Calu3 (cell line): ENCODE measurements around the gene FOXA2. TPM values are rescaled to one million over a fixed set of nuclear protein-coding genes. Genes with fewer than 3 reads are reported as not detected.

Experiments used
- BruUV-seq: library from RNA; stranded (reverse); fragments of 400-500 nt; replicated peaks from 2 replicates; lab custom pipeline; 2021; lab: Mats Ljungman, UMichigan
- CTCF ChIA-PET: fragments of 300-600 bp; sonication (Branson Sonifier 250); formaldehyde crosslinking; loops from one replicate; lab custom pipeline; 2022; ENCODE audit warnings: antibody characterized with exemption; lab: Charles Lee
- DNase-seq: peaks from one replicate; pipeline ENCODE4 v3.0.0; 2022
- H3K27ac Mint-ChIP-seq: one replicate; pipeline ENCODE4 v1.8.0; 2022; ENCODE audit warnings: mixed read lengths; ENCODE audit not compliant: unreplicated experiment
- H3K27me3 Mint-ChIP-seq: one replicate; pipeline ENCODE4 v1.8.0; 2022; ENCODE audit warnings: mixed read lengths; ENCODE audit not compliant: unreplicated experiment
- H3K36me3 Mint-ChIP-seq: one replicate; pipeline ENCODE4 v1.8.0; 2022; ENCODE audit warnings: mild to moderate bottlenecking, moderate library complexity, mixed read lengths; ENCODE audit not compliant: insufficient read depth, unreplicated experiment
- H3K4me1 Mint-ChIP-seq: one replicate; pipeline ENCODE4 v1.8.0; 2022; ENCODE audit warnings: mild to moderate bottlenecking, low read depth, mixed read lengths; ENCODE audit not compliant: unreplicated experiment
- H3K4me3 Mint-ChIP-seq: one replicate; pipeline ENCODE4 v1.8.0; 2022; ENCODE audit warnings: mild to moderate bottlenecking, low read depth, moderate library complexity, mixed read lengths; ENCODE audit not compliant: unreplicated experiment
- H3K9me3 Mint-ChIP-seq: one replicate; pipeline ENCODE4 v1.8.0; 2022; ENCODE audit warnings: low read depth, mixed read lengths; ENCODE audit not compliant: unreplicated experiment
- CTCF ChIP-seq: fragments of 200-600 bp; IDR thresholded peaks from one replicate; pipeline ENCODE4 v1.8.0; 2022; ENCODE audit warnings: antibody characterized with exemption; ENCODE audit not compliant: unreplicated experiment
- intact Hi-C: fragments of 100-400 bp; cut with micrococcal nuclease; formaldehyde crosslinking; loops from one replicate; pipeline ENCODE4 v1.10.0; 2022; ENCODE audit not compliant: unreplicated experiment
- total RNA-seq: library from RNA; stranded (reverse); gene quantifications from 2 replicates; pipeline ENCODE4 v1.2.3, GENCODE V29; 2022

The FOXA2 gene
- total RNA-seq, 1 experiment from 2014 or later = 1.1 TPM

GRCh38 chr20:22575087-22575721 is 9.2 kb downstream of the FOXA2 start:
- DNase-seq = no peak
- Mint-ChIP-seq H3K9me3 (no peaks in the 10 kb centered on the region), H3K36me3 (no peaks in the 10 kb centered on the region), H3K27me3 (peaks cover 26% of the 10 kb centered on the region), H3K4me1 (no peaks in the 10 kb centered on the region), H3K27ac (no peak overlapping the region), H3K4me3 (no peak overlapping the region)
- BruUV-seq = no TSS peak
- no peak for TF ChIP-seq CTCF
- intact Hi-C loops = no loop called here
- CTCF ChIA-PET = no interaction called here

- no peaks in the 10 kb centered on the region for H3K9me3 Mint-ChIP-seq
- CTCF ChIA-PET = no interaction called here
- H3K36me3 Mint-ChIP-seq = no peaks in the 10 kb centered on the region
- DNase-seq = no peak
- no peak overlapping the region for H3K4me3 Mint-ChIP-seq
- no peak overlapping the region for H3K27ac Mint-ChIP-seq
- H3K4me1 Mint-ChIP-seq = no peaks in the 10 kb centered on the region
- no peak for TF ChIP-seq CTCF
- intact Hi-C loops = no loop called here
- H3K27me3 Mint-ChIP-seq = peaks cover 26% of the 10 kb centered on the region
- BruUV-seq = no TSS peak
Measured at GRCh38 chr20:22574545-22575086, 9.8 kb downstream of the FOXA2 start.

GRCh38 chr20:22572491-22572890 is 11.9 kb downstream of the FOXA2 start:
- DNase-seq = no peak
- H3K27me3 Mint-ChIP-seq = peaks cover 14% of the 10 kb centered on the region
- CTCF ChIA-PET = no interaction called here
- BruUV-seq = no TSS peak
- H3K4me3 Mint-ChIP-seq = no peak overlapping the region
- intact Hi-C loops = no loop called here
- H3K36me3 Mint-ChIP-seq = no peaks in the 10 kb centered on the region
- no peaks in the 10 kb centered on the region for H3K4me1 Mint-ChIP-seq
- no peak overlapping the region for H3K27ac Mint-ChIP-seq
- H3K9me3 Mint-ChIP-seq = no peaks in the 10 kb centered on the region
- no peak for TF ChIP-seq CTCF

- no peak for DNase-seq
- CTCF ChIA-PET = interaction anchor here (0.7 kb wide), 1 partner anchor 304 kb away, joined by 3 read pairs; no protein-coding TSS in a partner anchor
- no peaks in the 10 kb centered on the region for H3K36me3 Mint-ChIP-seq
- no peak overlapping the region for H3K27ac Mint-ChIP-seq
- no peak for TF ChIP-seq CTCF
- H3K4me3 Mint-ChIP-seq = no peak overlapping the region
- H3K4me1 Mint-ChIP-seq = no peaks in the 10 kb centered on the region
- H3K27me3 Mint-ChIP-seq = peaks cover 13% of the 10 kb centered on the region
- intact Hi-C loops = no loop called here
- BruUV-seq = no TSS peak
- no peaks in the 10 kb centered on the region for H3K9me3 Mint-ChIP-seq
Measured at GRCh38 chr20:22572023-22572422, 12.3 kb downstream of the FOXA2 start.
